ENCODE measurements around the gene SREBF2. TPM values are rescaled to one million over a fixed set of nuclear protein-coding genes. Genes with fewer than 3 reads are reported as not detected.
A peak's percentile ranks its signal among the peaks of the same experiment; 100 is the strongest.

The SREBF2 gene
- total RNA-seq (2011; cell fraction: chromatin; rRNA removed; ENCODE audit: low replicate concordance): 399 and 583 TPM in 2 replicates
- total RNA-seq (2011; cell fraction: nucleolus; rRNA removed): 378 and 395 TPM in 2 replicates
- total RNA-seq (2011; cell fraction: nucleoplasm; rRNA removed): 386 and 451 TPM in 2 replicates
- total RNA-seq (2014; rRNA removed): 26.6 and 38.5 TPM in 2 replicates
- total RNA-seq (2014; rRNA removed; fragmentation: Illumina TruSeq; extraction: Trizol): 26.9 and 27.2 TPM in 2 replicates
- total RNA-seq (2015; rRNA removed; fragmentation: Illumina TruSeq; extraction: Trizol): 22.4 and 24.8 TPM in 2 replicates
- total RNA-seq (2021): 73.9 and 84.2 TPM in 2 replicates
- 55.3 and 89.8 TPM in 2 replicates for polyA plus RNA-seq (2011; rRNA removed)
- polyA plus RNA-seq (2011; cell fraction: cytosol; rRNA removed): 94.7 and 107 TPM in 2 replicates
- polyA plus RNA-seq (2011; cell fraction: nucleus; rRNA removed): 167 and 200 TPM in 2 replicates
- polyA plus RNA-seq (2012): 57.0 and 119 TPM in 2 replicates
- 64.5 and 74.3 TPM in 2 replicates for polyA plus RNA-seq (2014; fragmentation: Illumina TruSeq; extraction: Trizol)
- polyA plus RNA-seq (2014; fragmentation: Nextera tagmentation; extraction: Ambion mirVana): 1 to 10 TPM; 1.1 TPM
- polyA plus RNA-seq (2014; rRNA removed): 62.8 and 63.9 TPM in 2 replicates
- 76.8 and 96.3 TPM in 2 replicates for polyA minus RNA-seq (2011; rRNA and poly(A)+ RNA removed)
- polyA minus RNA-seq (2011; cell fraction: cytosol; rRNA and poly(A)+ RNA removed): 59.7 and 96.8 TPM in 2 replicates
- 55.1 and 75.6 TPM in 2 replicates for polyA minus RNA-seq (2011; cell fraction: nucleus; rRNA and poly(A)+ RNA removed)
- percentile 81 among the genes with signal in this experiment for Bru-seq, nascent RNA
- percentile 86 among the genes with signal in this experiment for BruChase-seq, experiment 1, labeled RNA remaining after a 2-hour chase
- BruChase-seq, experiment 2, labeled RNA remaining after a 6-hour chase: percentile 91 among the genes with signal in this experiment
- long read RNA-seq, experiment 1, full-length matches to known transcripts: 26 of 271 reads
- long read RNA-seq, experiment 1, partial matches to known transcripts: 233 of 271 reads
- long read RNA-seq, experiment 1, other reads (novel, unspliced or antisense): 12 of 271 reads
- long read RNA-seq, experiment 2, full-length matches to known transcripts: 36 of 105 reads
- long read RNA-seq, experiment 2, partial matches to known transcripts: 23 of 105 reads
- long read RNA-seq, experiment 2, other reads (novel, unspliced or antisense): 46 of 105 reads
- long read RNA-seq, experiment 3, full-length matches to known transcripts: 2 of 12 reads
- long read RNA-seq, experiment 3, partial matches to known transcripts: 8 of 12 reads
- long read RNA-seq, experiment 3, other reads (novel, unspliced or antisense): 2 of 12 reads

GRCh38 chr22:41832553-41833368, at the start of gene SREBF2:
Gene SREBF2, plus strand, starts transcription at chr22:41833105. Its CDS starts 166 bp downstream, at chr22:41833271.
- DNase-seq (ENCODE audit: extremely low read depth in 1 of 4, low spot score in 3 of 4) (peak; percentile 91 to 98 (median 94)), ATAC-seq (peak; percentile 94), FAIRE-seq (peak; percentile 98)
- Histone ChIP-seq H3K4me2 (ENCODE audit: insufficient read depth, low read length) (peak within 1 kb of the TSS; percentile 86), H3K79me2 (ENCODE audit: control insufficient read depth, insufficient read depth, low read length) (peaks cover 49% of the 10 kb centered on the region), H3K27me3 (ENCODE audit: control insufficient read depth in 2 of 2, insufficient read depth in 2 of 2, low read length in 2 of 2) (no peaks in the 10 kb centered on the region), H2AFZ (ENCODE audit: low read depth, low read length) (peak within 1 kb of the TSS; percentile 81), H3K27ac (ENCODE audit: extremely low read depth, low read depth, low read length) (peak within 1 kb of the TSS; percentile 98), H4K20me1 (replicated peaks; ENCODE audit: control insufficient read depth, insufficient read depth, low read length) (no peaks in the 10 kb centered on the region; the same call in 1 of the 2 replicates), H3K9me3 (replicated peaks; ENCODE audit: control insufficient read depth, insufficient read depth, low read depth, low read length) (no peaks in the 10 kb centered on the region; the same call in 1 of the 2 replicates), H3K9ac (ENCODE audit: insufficient read depth in 1 of 2, low read depth in 2 of 2, low read length in 2 of 2) (peak within 1 kb of the TSS; percentile 93 to 96), H3K36me3 (ENCODE audit: control insufficient read depth, insufficient read depth, low read length) (peaks cover 27% of the 10 kb centered on the region), H3K4me1 (replicated peaks in 1 of 2; ENCODE audit: control insufficient read depth in 2 of 2, insufficient read depth in 2 of 2, low read length in 2 of 2) (peaks cover 17 to 21% of the 10 kb centered on the region in 2 experiments; a peak in 4 of 5 replicates), H3K9me1 (ENCODE audit: control insufficient read depth, insufficient read depth, low read length) (peaks cover 2% of the 10 kb centered on the region), H3K4me3 (peak within 1 kb of the TSS; percentile 66)
- in situ Hi-C loops (cut with MboI): no loop called here
- intact Hi-C loops (cut with micrococcal nuclease): no loop called here
- POLR2A ChIA-PET: interaction anchor here (0.5 to 2.7 kb wide), 4 partner anchors 12 to 93 kb away, joined by 3 to 34 read pairs (median 5); partner anchors contain the start of gene CCDC134
- no TSS peak for BruUV-seq (replicated peaks)
- WGBS (ENCODE audit: insufficient coverage, low coverage, missing lambda C conversion rate): 1% methylated on average over 43 of the region's 75 CpGs
- CTCF ChIA-PET (ENCODE audit: low intra/inter-chr PET ratio): no interaction called here
- TF ChIP-seq RAD21 (CRISPR knock-in tag; conservative IDR thresholded peaks at IDR 0.05 in 1 of 2, IDR thresholded peaks at IDR 0.05 in 1 of 2) (0 out of 4 replicates have a peak, but pooled peaks of 1 of the 2 experiments have one; percentile 4), THRB (CRISPR knock-in tag; conservative IDR thresholded peaks at IDR 0.05) (no peak), ZNF23 (CRISPR knock-in tag; IDR thresholded peaks at IDR 0.05) (no peak), CHD2 (IDR thresholded peaks at IDR 0.05; ENCODE audit: low read depth, low read length) (0 out of 2 replicates have a peak, but pooled peaks have one; percentile 1), E2F3 (CRISPR knock-in tag; IDR thresholded peaks at IDR 0.05) (0 out of 2 replicates have a peak, but pooled peaks have one; percentile 46), MBD1 (CRISPR knock-in tag; IDR thresholded peaks at IDR 0.05) (no peak), PTRF (tag; IDR thresholded peaks at IDR 0.05) (no peak), POLR2A (conservative IDR thresholded peaks at IDR 0.05) (peak; percentile 63), ZBED1 (IDR thresholded peaks at IDR 0.05) (peak; percentile 64; the same call in 1 of the 2 replicates), GTF2B (IDR thresholded peaks at IDR 0.05; ENCODE audit: extremely low read depth, insufficient read length) (no peak), XRCC5 (IDR thresholded peaks at IDR 0.05; ENCODE audit: low read depth, low read length) (no peak), HDAC8 (tag; IDR thresholded peaks at IDR 0.05) (no peak)
